IPS-18c (cell line): ENCODE data around the gene ZFYVE28.
A peak's percentile ranks its signal among the peaks of the same experiment; 100 is the strongest.

Experiments
- H3K4me3 ChIP-seq: 2 replicates; pipeline ENCODE4 v1.7.0; 2013; ENCODE audit warnings: low read depth, mild to moderate bottlenecking, low read length, moderate library complexity; ENCODE audit not compliant: insufficient read depth
- H3K9me3 ChIP-seq: one replicate; pipeline ENCODE4 v1.6.1; 2013; ENCODE audit warnings: mild to moderate bottlenecking, low read length, moderate library complexity; ENCODE audit not compliant: control insufficient read depth, insufficient read depth

Gene ZFYVE28

GRCh38 chr4:2272828-2273120, 145.7 kb downstream of the ZFYVE28 start:
- Histone ChIP-seq H3K9me3 (no peaks in the 10 kb centered on the region), H3K4me3 (no peak overlapping the region)

GRCh38 chr4:2272026-2272827, 146.2 kb downstream of the ZFYVE28 start:
- Histone ChIP-seq H3K9me3 (no peaks in the 10 kb centered on the region), H3K4me3 (no peak overlapping the region)

GRCh38 chr4:2271279-2272025, 147.0 kb downstream of the ZFYVE28 start:
- Histone ChIP-seq H3K4me3 (no peak overlapping the region), H3K9me3 (no peaks in the 10 kb centered on the region)

GRCh38 chr4:2270341-2271165, 147.9 kb downstream of the ZFYVE28 start:
- H3K9me3 ChIP-seq: no peaks in the 10 kb centered on the region

GRCh38 chr4:2269618-2270163, 148.8 kb downstream of the ZFYVE28 start:
- Histone ChIP-seq H3K4me3 (no peak overlapping the region), H3K9me3 (no peaks in the 10 kb centered on the region)

More at GRCh38 chr4:2270341-2271165, 147.9 kb downstream of the ZFYVE28 start:
- no peak overlapping the region for H3K4me3 ChIP-seq

- no peak overlapping the region for H3K4me3 ChIP-seq
- no peaks in the 10 kb centered on the region for H3K9me3 ChIP-seq
These were observed 149.3 kb downstream of the ZFYVE28 start for GRCh38 chr4:2269206-2269531.

- Histone ChIP-seq H3K4me3 (no peak overlapping the region), H3K9me3 (no peaks in the 10 kb centered on the region)
These were observed 149.9 kb downstream of the ZFYVE28 start for GRCh38 chr4:2268357-2269205.

GRCh38 chr4:2267841-2268240, 150.6 kb downstream of the ZFYVE28 start:
- Histone ChIP-seq H3K4me3 (no peak overlapping the region), H3K9me3 (no peaks in the 10 kb centered on the region)

- no peaks in the 10 kb centered on the region for H3K9me3 ChIP-seq
- H3K4me3 ChIP-seq: no peak overlapping the region
These were observed 151.1 kb downstream of the ZFYVE28 start for GRCh38 chr4:2267320-2267811.

- Histone ChIP-seq H3K9me3 (no peaks in the 10 kb centered on the region), H3K4me3 (no peak overlapping the region)
These were observed 151.6 kb downstream of the ZFYVE28 start for GRCh38 chr4:2266821-2267220.

- H3K9me3 ChIP-seq: no peaks in the 10 kb centered on the region
- no peak overlapping the region for H3K4me3 ChIP-seq
These were observed 152.3 kb downstream of the ZFYVE28 start for GRCh38 chr4:2266181-2266580.

GRCh38 chr4:2265113-2266110, 153.0 kb downstream of the ZFYVE28 start:
- Histone ChIP-seq H3K9me3 (no peaks in the 10 kb centered on the region), H3K4me3 (no peak overlapping the region)

- Histone ChIP-seq H3K4me3 (no peak overlapping the region), H3K9me3 (no peaks in the 10 kb centered on the region)
These were observed 153.9 kb downstream of the ZFYVE28 start for GRCh38 chr4:2264481-2265041.

GRCh38 chr4:2263926-2264321, 154.5 kb downstream of the ZFYVE28 start:
- H3K4me3 ChIP-seq: no peak overlapping the region

GRCh38 chr4:2262944-2263250, 155.5 kb downstream of the ZFYVE28 start:
- H3K9me3 ChIP-seq: no peaks in the 10 kb centered on the region
- H3K4me3 ChIP-seq: peak overlapping the region; percentile 65

More at GRCh38 chr4:2263926-2264321, 154.5 kb downstream of the ZFYVE28 start:
- no peaks in the 10 kb centered on the region for H3K9me3 ChIP-seq
